HEK293 (cell line): ENCODE measurements around the gene MPZL1.

Experiments used
- CTCF ChIA-PET: fragments of 350-600 bp; formaldehyde crosslinking; extraction: SDS; loops from one replicate; lab custom pipeline; 2021; ENCODE audit warnings: antibody characterized with exemption; lab: Yijun Ruan, JAX
- POLR2A ChIA-PET: fragments of 300-600 bp; formaldehyde crosslinking; extraction: SDS; loops from one replicate; lab custom pipeline; 2020; ENCODE audit warnings: antibody characterized with exemption, inconsistent platforms; lab: Yijun Ruan, JAX
- H3K27ac ChIP-seq: fragments of 200-500 bp; sonication (Bioruptor generic); 2 replicates; pipeline ENCODE4 v1.5.1; 2014; ENCODE audit warnings: low read depth, low read length, control low read depth, inconsistent platforms; ENCODE audit errors: extremely low read depth
- H3K36me3 ChIP-seq, 2 experiments: fragments of 200-500 bp in 1 of 2; sonication (Bioruptor generic) in 1 of 2; 1 replicate in 1 of 2; 2 replicates in 1 of 2; pipeline ENCODE4 v1.5.1; 2014 to 2017; ENCODE audit warnings: inconsistent platforms in 2 of 2, low read length in 2 of 2; ENCODE audit not compliant: control insufficient read depth in 2 of 2, insufficient read depth in 1 of 2
- H3K4me1 ChIP-seq: fragments of 200-500 bp; sonication (Bioruptor generic); 2 replicates; pipeline ENCODE4 v1.5.1; 2014; ENCODE audit warnings: mild to moderate bottlenecking, low read length, inconsistent platforms; ENCODE audit not compliant: control insufficient read depth, insufficient read depth
- H3K4me3 ChIP-seq: 2 replicates; pipeline ENCODE4 v1.5.1; 2011; ENCODE audit warnings: low read depth, mild to moderate bottlenecking, control low read depth, low read length, moderate library complexity
- H3K9me3 ChIP-seq: fragments of 200-500 bp; sonication (Bioruptor generic); 2 replicates; pipeline ENCODE4 v1.5.1; 2014; ENCODE audit warnings: low read depth, low read length, inconsistent platforms; ENCODE audit not compliant: control insufficient read depth, insufficient read depth
- AEBP2 ChIP-seq: fragments of 450-650 bp; formaldehyde crosslinking; IDR thresholded peaks from 2 replicates; pipeline ENCODE4 v1.5.1; 2016; ENCODE audit warnings: missing biosample characterization, missing genetic modification characterization, borderline replicate concordance
- KLF7 ChIP-seq: fragments of 450-650 bp; formaldehyde crosslinking; IDR thresholded peaks from 2 replicates; pipeline ENCODE4 v1.5.1; 2016; ENCODE audit warnings: missing biosample characterization, missing genetic modification characterization, borderline replicate concordance
- OVOL3 ChIP-seq: fragments of 450-650 bp; formaldehyde crosslinking; IDR thresholded peaks from 2 replicates; pipeline ENCODE4 v1.5.1; 2016; ENCODE audit warnings: missing biosample characterization, missing genetic modification characterization
- PATZ1 ChIP-seq: fragments of 450-650 bp; formaldehyde crosslinking; IDR thresholded peaks from 2 replicates; pipeline ENCODE4 v1.5.1; 2016; ENCODE audit warnings: missing biosample characterization, missing genetic modification characterization
- REPIN1 ChIP-seq: fragments of 450-650 bp; formaldehyde crosslinking; IDR thresholded peaks from 2 replicates; pipeline ENCODE4 v1.5.1; 2017; ENCODE audit warnings: missing biosample characterization, missing genetic modification characterization, low read depth
- SP7 ChIP-seq: fragments of 450-650 bp; formaldehyde crosslinking; IDR thresholded peaks from 2 replicates; pipeline ENCODE4 v1.5.1; 2016; ENCODE audit warnings: missing biosample characterization, missing genetic modification characterization
- ZBTB10 ChIP-seq: fragments of 450-650 bp; formaldehyde crosslinking; IDR thresholded peaks from 2 replicates; pipeline ENCODE4 v1.5.1; 2016; ENCODE audit warnings: missing biosample characterization, missing genetic modification characterization
- ZBTB20 ChIP-seq: fragments of 450-650 bp; formaldehyde crosslinking; IDR thresholded peaks from 2 replicates; pipeline ENCODE4 v1.5.1; 2016; ENCODE audit warnings: missing biosample characterization, missing genetic modification characterization
- ZFHX2 ChIP-seq: fragments of 450-650 bp; formaldehyde crosslinking; conservative IDR thresholded peaks from 2 replicates; pipeline ENCODE4 v1.5.1; 2016; ENCODE audit warnings: missing biosample characterization, missing genetic modification characterization
- ZFP3 ChIP-seq: fragments of 450-650 bp; formaldehyde crosslinking; IDR thresholded peaks from 2 replicates; pipeline ENCODE4 v1.5.1; 2016; ENCODE audit warnings: low read depth, missing biosample characterization, missing genetic modification characterization
- ZNF157 ChIP-seq: fragments of 450-650 bp; formaldehyde crosslinking; IDR thresholded peaks from 2 replicates; pipeline ENCODE4 v1.5.1; 2016; ENCODE audit warnings: missing biosample characterization, missing genetic modification characterization
- ZNF223 ChIP-seq: fragments of 450-650 bp; formaldehyde crosslinking; IDR thresholded peaks from 2 replicates; pipeline ENCODE4 v1.5.1; 2016; ENCODE audit warnings: missing biosample characterization, missing genetic modification characterization
- ZNF23 ChIP-seq: fragments of 450-650 bp; formaldehyde crosslinking; IDR thresholded peaks from 2 replicates; pipeline ENCODE4 v1.5.1; 2016; ENCODE audit warnings: missing biosample characterization, missing genetic modification characterization, borderline replicate concordance
- ZNF280D ChIP-seq: fragments of 450-650 bp; formaldehyde crosslinking; IDR thresholded peaks from 2 replicates; pipeline ENCODE4 v1.5.1; 2016; ENCODE audit warnings: missing biosample characterization, missing genetic modification characterization
- ZNF362 ChIP-seq: fragments of 450-650 bp; formaldehyde crosslinking; IDR thresholded peaks from 2 replicates; pipeline ENCODE4 v1.5.1; 2016; ENCODE audit warnings: missing biosample characterization, missing genetic modification characterization
- ZNF521 ChIP-seq: fragments of 450-650 bp; formaldehyde crosslinking; IDR thresholded peaks from 2 replicates; pipeline ENCODE4 v1.5.1; 2017; ENCODE audit warnings: missing biosample characterization, mild to moderate bottlenecking, missing genetic modification characterization
- ZNF585B ChIP-seq: fragments of 450-650 bp; formaldehyde crosslinking; IDR thresholded peaks from 2 replicates; pipeline ENCODE4 v1.5.1; 2016; ENCODE audit warnings: missing biosample characterization, missing genetic modification characterization
- ZNF791 ChIP-seq: fragments of 450-650 bp; formaldehyde crosslinking; IDR thresholded peaks from 2 replicates; pipeline ENCODE4 v1.5.1; 2016; ENCODE audit warnings: missing biosample characterization, missing genetic modification characterization
- ZSCAN18 ChIP-seq: fragments of 450-650 bp; formaldehyde crosslinking; IDR thresholded peaks from 2 replicates; pipeline ENCODE4 v1.5.1; 2016; ENCODE audit warnings: missing biosample characterization, missing genetic modification characterization
- ZSCAN30 ChIP-seq: fragments of 450-650 bp; IDR thresholded peaks from 2 replicates; pipeline ENCODE4 v1.5.1; 2018; ENCODE audit warnings: missing biosample characterization, mild to moderate bottlenecking, missing genetic modification characterization, moderate library complexity

The MPZL1 gene

GRCh38 chr1:167748906-167749305 is 27.1 kb downstream of the MPZL1 start:
- ChIA-PET CTCF (interaction anchor here (1.1 kb wide), 1 partner anchor 54 kb away, joined by 5 read pairs; no protein-coding TSS in a partner anchor), POLR2A (no interaction called here)
- Histone ChIP-seq H3K9me3 (no peaks in the 10 kb centered on the region), H3K27ac (no peak overlapping the region), H3K36me3 (no peaks in the 10 kb centered on the region)
- TF ChIP-seq ZBTB20 (tag by site-specific recombination) (no peak), PATZ1 (tag by site-specific recombination) (no peak), ZNF280D (tag by site-specific recombination) (no peak), ZSCAN30 (no peak), ZNF223 (tag by site-specific recombination) (no peak)
- TF ChIP-seq, all 188 proteins: peak for 0
- Histone ChIP-seq H3K4me3 (no peak overlapping the region), H3K4me1 (no peaks in the 10 kb centered on the region)

GRCh38 chr1:167749741-167750140 is 28.0 kb downstream of the MPZL1 start:
- Histone ChIP-seq H3K27ac (no peak overlapping the region), H3K4me1 (no peaks in the 10 kb centered on the region), H3K4me3 (no peak overlapping the region), H3K9me3 (no peaks in the 10 kb centered on the region), H3K36me3 (no peaks in the 10 kb centered on the region)
- ChIA-PET POLR2A (no interaction called here), CTCF (interaction anchor here (0.6 to 1.1 kb wide), 2 partner anchors 34 to 53 kb away, joined by 3 to 5 read pairs; no protein-coding TSS in a partner anchor)
- TF ChIP-seq AEBP2 (tag by site-specific recombination) (no peak), KLF7 (tag by site-specific recombination) (no peak), ZBTB10 (tag by site-specific recombination) (no peak), ZNF362 (tag by site-specific recombination) (no peak), SP7 (tag by site-specific recombination) (no peak), ZNF157 (no peak), REPIN1 (no peak), ZSCAN18 (tag by site-specific recombination) (no peak), ZNF585B (tag by site-specific recombination) (no peak), ZFHX2 (tag by site-specific recombination) (no peak), ZNF521 (tag by site-specific recombination) (no peak), OVOL3 (tag by site-specific recombination) (no peak), ZFP3 (no peak), ZNF791 (tag by site-specific recombination) (no peak), ZNF23 (tag by site-specific recombination) (no peak)
